ENCODE results near the gene TPD52L2. TPM values are rescaled to one million over a fixed set of nuclear protein-coding genes. Genes with fewer than 3 reads are reported as not detected.

Gene TPD52L2
- total RNA-seq, 1 experiment from 2014 or later = 175 TPM

GRCh38 chr20:63844511-63844991 is 20.5 kb upstream of the TPD52L2 start:
- Mint-ChIP-seq H3K36me3 (ENCODE audit: insufficient read depth, unreplicated experiment) (peaks cover 6% of the 10 kb centered on the region), H3K4me3 (ENCODE audit: unreplicated experiment) (no peak overlapping the region), H3K27me3 (ENCODE audit: insufficient read depth, unreplicated experiment) (peaks cover 10% of the 10 kb centered on the region), H3K4me1 (ENCODE audit: insufficient read depth, unreplicated experiment) (no peaks in the 10 kb centered on the region), H3K9me3 (ENCODE audit: unreplicated experiment) (no peaks in the 10 kb centered on the region), H3K27ac (ENCODE audit: low read depth, unreplicated experiment) (no peak overlapping the region)
- no peak for DNase-seq (ENCODE audit: unreplicated experiment)
- BruUV-seq (replicated peaks) = no TSS peak
- TF ChIP-seq CTCF (IDR thresholded peaks at IDR 0.05; ENCODE audit: unreplicated experiment) = no peak
- ChIA-PET CTCF (no interaction called here), POLR2A (no interaction called here)
- intact Hi-C loops (cut with micrococcal nuclease) = no loop called here

- Mint-ChIP-seq H3K27me3 (ENCODE audit: insufficient read depth, unreplicated experiment) (peaks cover 20% of the 10 kb centered on the region), H3K36me3 (ENCODE audit: insufficient read depth, unreplicated experiment) (peaks cover 6% of the 10 kb centered on the region), H3K4me1 (ENCODE audit: insufficient read depth, unreplicated experiment) (no peaks in the 10 kb centered on the region), H3K9me3 (ENCODE audit: unreplicated experiment) (no peaks in the 10 kb centered on the region), H3K27ac (ENCODE audit: low read depth, unreplicated experiment) (no peak overlapping the region), H3K4me3 (ENCODE audit: unreplicated experiment) (no peak overlapping the region)
- TF ChIP-seq CTCF (IDR thresholded peaks at IDR 0.05; ENCODE audit: unreplicated experiment) = no peak
- DNase-seq (ENCODE audit: unreplicated experiment) = peak; percentile 52
- intact Hi-C loops (cut with micrococcal nuclease) = no loop called here
- ChIA-PET CTCF (no interaction called here), POLR2A (interaction anchor here (0.7 to 1.0 kb wide), 2 partner anchors 19 to 68 kb away, joined by 3 read pairs; partner anchors contain the start of gene TPD52L2)
- BruUV-seq (replicated peaks) = no TSS peak
Observed at GRCh38 chr20:63846128-63846771, 18.8 kb upstream of the TPD52L2 start.

GRCh38 chr20:63846888-63847236 is 18.2 kb upstream of the TPD52L2 start:
- POLR2A ChIA-PET = interaction anchor here (0.7 to 1.0 kb wide), 2 partner anchors 18 to 69 kb away, joined by 3 read pairs; partner anchors contain the start of gene TPD52L2
- BruUV-seq (replicated peaks) = no TSS peak
- H3K27ac Mint-ChIP-seq (ENCODE audit: low read depth, unreplicated experiment) = no peak overlapping the region
- H3K4me1 Mint-ChIP-seq (ENCODE audit: insufficient read depth, unreplicated experiment) = no peaks in the 10 kb centered on the region
- H3K36me3 Mint-ChIP-seq (ENCODE audit: insufficient read depth, unreplicated experiment) = peaks cover 6% of the 10 kb centered on the region
- intact Hi-C loops (cut with micrococcal nuclease) = no loop called here
- H3K4me3 Mint-ChIP-seq (ENCODE audit: unreplicated experiment) = no peak overlapping the region
- no peaks in the 10 kb centered on the region for H3K9me3 Mint-ChIP-seq (ENCODE audit: unreplicated experiment)
- H3K27me3 Mint-ChIP-seq (ENCODE audit: insufficient read depth, unreplicated experiment) = peaks cover 24% of the 10 kb centered on the region
- no peak for TF ChIP-seq CTCF (IDR thresholded peaks at IDR 0.05; ENCODE audit: unreplicated experiment)
- CTCF ChIA-PET = no interaction called here
- DNase-seq (ENCODE audit: unreplicated experiment) = no peak

- Mint-ChIP-seq H3K9me3 (ENCODE audit: unreplicated experiment) (no peaks in the 10 kb centered on the region), H3K27me3 (ENCODE audit: insufficient read depth, unreplicated experiment) (peaks cover 24% of the 10 kb centered on the region), H3K4me3 (ENCODE audit: unreplicated experiment) (no peak overlapping the region), H3K27ac (ENCODE audit: low read depth, unreplicated experiment) (no peak overlapping the region), H3K4me1 (ENCODE audit: insufficient read depth, unreplicated experiment) (no peaks in the 10 kb centered on the region), H3K36me3 (ENCODE audit: insufficient read depth, unreplicated experiment) (peaks cover 6% of the 10 kb centered on the region)
- CTCF ChIA-PET = interaction anchor here (0.6 kb wide), 1 partner anchor 60 kb away, joined by 3 read pairs; no protein-coding TSS in a partner anchor
- intact Hi-C loops (cut with micrococcal nuclease) = no loop called here
- DNase-seq (ENCODE audit: unreplicated experiment) = no peak
- POLR2A ChIA-PET = no interaction called here
- no peak for TF ChIP-seq CTCF (IDR thresholded peaks at IDR 0.05; ENCODE audit: unreplicated experiment)
- no TSS peak for BruUV-seq (replicated peaks)
Observed at GRCh38 chr20:63847237-63848002, 17.6 kb upstream of the TPD52L2 start.
